Stimulated activated CD8-positive, alpha-beta memory T cell treated with anti-CD3 and anti-CD28 coated beads, Interleukin-7, amount 100 ng/mL, for 24 hours (primary cell): ENCODE results near the gene PARN.
A peak's percentile ranks its signal among the peaks of the same experiment; 100 is the strongest.
"Not testable (repeated sequence)": the region's sequence is repeated elsewhere in the genome, so short reads cannot be mapped to it uniquely, and the experiment has no call there.

ENCODE experiments used
- DNase-seq: peaks from one replicate; pipeline ENCODE4 v3.0.0-alpha.2; 2020; ENCODE audit warnings: low read depth

The PARN gene, protein sequence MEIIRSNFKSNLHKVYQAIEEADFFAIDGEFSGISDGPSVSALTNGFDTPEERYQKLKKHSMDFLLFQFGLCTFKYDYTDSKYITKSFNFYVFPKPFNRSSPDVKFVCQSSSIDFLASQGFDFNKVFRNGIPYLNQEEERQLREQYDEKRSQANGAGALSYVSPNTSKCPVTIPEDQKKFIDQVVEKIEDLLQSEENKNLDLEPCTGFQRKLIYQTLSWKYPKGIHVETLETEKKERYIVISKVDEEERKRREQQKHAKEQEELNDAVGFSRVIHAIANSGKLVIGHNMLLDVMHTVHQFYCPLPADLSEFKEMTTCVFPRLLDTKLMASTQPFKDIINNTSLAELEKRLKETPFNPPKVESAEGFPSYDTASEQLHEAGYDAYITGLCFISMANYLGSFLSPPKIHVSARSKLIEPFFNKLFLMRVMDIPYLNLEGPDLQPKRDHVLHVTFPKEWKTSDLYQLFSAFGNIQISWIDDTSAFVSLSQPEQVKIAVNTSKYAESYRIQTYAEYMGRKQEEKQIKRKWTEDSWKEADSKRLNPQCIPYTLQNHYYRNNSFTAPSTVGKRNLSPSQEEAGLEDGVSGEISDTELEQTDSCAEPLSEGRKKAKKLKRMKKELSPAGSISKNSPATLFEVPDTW

DNA sequence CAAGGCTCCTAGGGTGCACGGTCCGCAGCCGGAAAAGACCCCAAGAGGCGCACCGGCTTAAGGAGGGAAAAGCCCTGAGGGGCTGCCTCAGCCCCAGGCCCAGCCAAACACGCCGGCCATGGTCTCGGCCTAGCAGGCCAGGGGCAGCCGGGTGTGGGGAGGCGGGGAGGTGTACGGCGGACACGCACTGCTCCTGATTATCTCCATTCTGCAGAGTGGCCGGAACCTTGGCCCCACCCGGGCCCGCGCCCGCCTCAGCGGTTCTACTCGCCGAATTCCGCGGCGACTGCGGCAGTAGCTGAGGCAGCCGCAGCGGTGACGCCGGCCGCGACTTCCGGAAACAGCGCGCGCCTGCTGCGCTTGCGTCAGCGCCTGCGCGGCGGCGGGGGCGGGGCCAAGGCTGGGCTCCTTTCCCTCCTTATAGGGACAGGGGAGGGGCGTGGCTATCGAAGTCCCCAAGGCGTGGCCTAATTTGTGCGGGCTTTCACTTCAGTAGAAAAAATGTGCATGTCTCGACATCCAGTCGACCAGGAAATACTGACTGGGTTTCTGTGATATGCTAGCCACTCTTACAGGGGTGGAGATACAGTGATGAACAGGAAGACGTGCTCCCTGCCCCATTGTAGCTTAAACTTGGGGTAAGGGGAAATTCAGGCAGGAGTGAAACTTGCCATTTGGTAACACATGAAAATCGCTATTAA is at the start of gene PARN:
PARN (minus strand) TSS at position 342 of the 701 bp plus-strand sequence; CDS start at position 207, 135 bp downstream.
- peak; percentile 94 for DNase-seq

DNA sequence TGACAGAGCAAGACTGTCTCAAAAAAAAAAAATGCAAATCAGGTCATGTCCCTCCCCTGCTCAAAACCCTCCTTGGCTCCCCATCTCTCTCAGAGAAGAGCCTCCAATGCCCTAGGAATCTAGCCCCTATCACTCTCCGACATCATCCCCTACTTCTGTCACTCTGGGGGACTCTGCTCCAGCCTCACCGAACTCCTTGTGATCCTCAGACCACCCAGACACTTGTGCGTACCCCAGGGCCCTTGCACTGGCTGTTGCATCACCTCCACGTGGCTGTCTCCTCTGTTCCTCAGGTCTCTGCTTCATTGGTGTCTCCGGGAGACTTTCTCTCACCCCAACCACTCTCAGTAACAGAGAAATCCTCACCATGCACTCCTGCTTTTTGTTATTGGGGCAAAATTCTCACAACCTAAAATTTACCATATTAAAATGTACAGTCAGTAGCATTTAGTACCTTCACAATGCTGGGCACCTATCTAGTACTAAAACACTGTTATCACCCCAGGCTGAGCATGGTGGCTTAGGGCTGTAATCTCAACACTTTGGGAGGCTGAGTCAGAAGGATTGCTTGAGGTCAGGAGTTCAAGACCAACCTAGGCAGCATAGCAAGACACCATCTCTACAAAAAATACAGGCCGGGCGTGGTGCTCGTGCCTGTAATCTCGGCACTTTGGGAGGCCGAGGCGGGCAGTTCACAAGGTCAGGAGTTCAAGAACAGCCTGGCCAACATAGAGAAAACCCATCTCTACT is 48.9 kb upstream of the PARN start:
- DNase-seq: no peak

DNA sequence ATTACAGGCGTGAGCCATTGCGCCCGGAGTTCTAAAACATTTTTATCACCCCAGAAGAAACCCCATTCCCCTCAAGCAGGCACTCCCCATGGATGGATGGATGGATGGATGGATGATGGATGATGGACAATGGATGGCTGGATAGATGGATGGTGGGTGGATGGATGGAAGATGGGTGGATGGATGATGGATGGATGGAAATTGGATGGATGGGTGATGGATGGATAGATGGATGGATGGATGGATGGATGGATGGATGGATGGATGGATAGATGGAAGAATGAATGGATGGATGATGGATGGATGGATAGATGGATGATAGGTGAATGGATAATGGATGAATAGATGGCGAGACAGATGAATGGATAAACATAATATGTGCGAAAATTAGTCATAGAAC is 47.6 kb upstream of the PARN start:
- no peak for DNase-seq

DNA sequence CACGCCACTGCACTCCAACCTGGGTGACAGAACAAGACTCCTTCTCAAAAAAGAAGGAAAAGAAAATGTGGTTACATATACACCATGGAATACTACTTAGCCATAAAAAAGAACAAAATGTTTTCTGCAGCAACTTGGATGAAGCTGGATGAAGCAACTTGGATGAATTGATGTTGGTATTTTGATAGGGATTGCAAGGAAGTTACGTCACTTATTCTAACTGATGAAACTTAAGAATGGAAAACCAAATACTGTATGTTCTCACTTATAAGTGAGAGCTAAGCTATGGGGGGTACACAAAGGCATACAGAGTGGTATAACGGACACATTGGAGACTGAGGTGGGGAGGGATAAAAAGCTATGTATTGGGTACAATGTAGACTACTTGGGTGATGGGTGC is 46.6 kb upstream of the PARN start:
- DNase-seq: no peak

DNA sequence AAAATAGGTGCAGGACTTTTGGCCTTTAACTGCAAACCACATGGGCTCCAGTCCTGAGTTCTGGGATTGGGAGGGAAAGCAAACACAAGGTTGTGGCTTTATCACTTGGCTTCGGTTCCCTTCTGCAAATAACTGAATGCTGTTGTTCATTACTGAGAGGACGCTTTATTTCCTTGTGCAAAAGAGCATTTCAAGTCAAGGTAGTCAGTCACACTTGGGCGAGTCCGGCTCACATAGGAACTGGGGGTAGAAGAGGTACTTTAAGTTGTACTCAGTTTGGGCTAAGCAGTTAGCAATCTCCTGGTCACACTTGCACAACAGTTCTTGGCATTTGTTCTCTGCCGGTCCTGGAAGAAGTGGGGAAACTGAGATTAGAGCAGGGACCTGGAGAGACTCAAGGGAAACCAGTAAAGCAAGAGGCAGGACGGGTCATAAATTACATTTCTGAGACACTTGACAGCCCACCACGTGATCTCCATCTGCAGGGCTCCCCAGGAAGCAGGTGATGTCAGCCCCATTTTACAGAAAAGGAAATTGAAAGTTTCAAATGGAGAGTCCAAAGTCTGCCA is 42.4 kb upstream of the PARN start:
- no peak for DNase-seq

DNA sequence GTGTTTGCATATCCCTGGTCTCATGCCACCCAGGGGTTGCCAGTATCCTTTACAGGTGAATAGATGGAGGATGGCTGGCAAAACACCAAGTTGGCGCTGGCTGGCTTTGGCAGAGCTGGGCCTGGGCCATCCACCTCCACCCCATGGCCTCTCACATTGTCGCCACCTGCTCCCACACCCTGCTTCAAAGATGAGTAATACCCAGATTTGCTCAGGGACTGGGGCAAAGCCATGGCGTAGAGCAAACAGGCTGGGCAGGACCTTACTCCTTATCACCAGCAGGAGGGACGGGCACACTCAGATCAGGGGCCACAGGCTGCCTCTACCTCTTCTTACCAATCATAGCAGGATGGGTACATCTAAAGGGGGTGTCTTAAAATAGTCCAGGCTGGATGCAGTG is 39.7 kb upstream of the PARN start:
- DNase-seq: no peak

DNA sequence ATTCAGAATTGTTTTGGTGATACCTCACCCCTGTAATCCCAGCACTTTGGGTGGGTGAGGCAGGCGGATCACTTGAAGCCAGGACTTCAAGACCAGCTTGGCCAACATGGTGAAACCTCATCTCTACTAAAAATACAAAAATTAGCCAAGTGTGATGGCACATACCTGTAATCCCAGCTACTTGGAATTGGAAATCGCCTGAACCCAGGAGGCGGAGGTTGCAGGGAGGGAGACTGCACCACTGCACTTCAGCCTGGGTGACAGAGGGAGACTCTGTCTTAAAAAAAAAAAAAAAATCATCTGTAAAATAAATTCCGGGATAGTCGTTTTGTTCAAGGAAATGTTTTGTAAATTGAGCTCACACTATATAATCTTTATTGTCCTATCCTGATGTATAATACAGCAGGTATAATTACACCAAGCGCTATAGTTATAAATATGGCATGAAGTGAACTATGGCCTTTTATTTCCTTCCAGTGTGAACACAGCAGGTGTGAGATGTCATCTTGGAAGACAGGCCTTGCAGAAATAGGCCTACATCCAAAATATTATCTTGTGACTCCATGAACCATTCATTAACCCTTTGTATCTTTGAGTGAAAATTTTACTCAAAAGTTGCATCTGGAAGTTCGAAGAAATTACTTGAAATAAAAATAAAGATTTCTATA is 38.6 kb upstream of the PARN start:
- no peak for DNase-seq

DNA sequence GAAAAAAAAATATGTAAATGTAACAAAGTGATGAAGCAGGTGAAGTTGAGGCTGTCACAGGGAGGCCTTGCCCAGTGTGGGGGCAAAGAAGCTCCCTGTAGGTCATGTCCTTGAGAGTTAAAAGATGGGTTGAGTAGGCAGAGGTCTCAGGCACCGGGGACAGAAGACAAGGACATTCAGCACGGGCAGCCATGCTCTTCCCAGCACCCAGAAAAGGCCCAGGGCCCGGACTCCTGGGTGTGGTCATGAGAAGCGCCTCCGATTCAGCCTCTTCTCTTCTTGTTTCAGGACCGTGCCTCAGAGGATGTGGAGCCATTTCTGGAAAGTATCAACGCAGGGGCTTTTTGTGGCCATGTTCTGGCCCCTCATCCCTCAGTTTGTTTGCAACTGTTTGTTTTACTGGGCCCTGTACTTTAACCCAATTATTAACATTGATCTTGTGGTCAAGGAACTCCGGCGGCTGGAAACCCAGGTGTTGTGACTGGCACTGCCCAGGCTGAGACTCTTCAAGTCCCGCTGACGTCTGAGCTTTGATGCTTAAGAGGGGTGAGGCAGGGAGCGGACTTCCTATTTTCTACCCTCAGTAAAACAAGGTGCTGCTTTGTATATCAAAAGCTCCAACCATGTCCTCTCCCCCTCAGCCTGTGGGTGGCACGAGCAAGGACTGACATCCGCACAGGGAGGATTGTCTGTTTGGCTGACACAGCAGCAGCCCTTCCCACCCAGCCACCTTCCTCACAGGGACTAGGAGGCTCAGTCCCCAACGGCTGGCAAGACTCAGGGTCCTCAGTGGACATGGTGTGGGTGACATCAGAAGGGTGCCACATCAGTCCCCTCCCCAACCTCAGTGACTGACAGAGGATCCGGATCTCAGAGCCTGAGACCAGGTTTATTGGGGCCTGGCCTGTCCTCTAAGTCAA is 37.5 kb upstream of the PARN start:
- no peak for DNase-seq

DNA sequence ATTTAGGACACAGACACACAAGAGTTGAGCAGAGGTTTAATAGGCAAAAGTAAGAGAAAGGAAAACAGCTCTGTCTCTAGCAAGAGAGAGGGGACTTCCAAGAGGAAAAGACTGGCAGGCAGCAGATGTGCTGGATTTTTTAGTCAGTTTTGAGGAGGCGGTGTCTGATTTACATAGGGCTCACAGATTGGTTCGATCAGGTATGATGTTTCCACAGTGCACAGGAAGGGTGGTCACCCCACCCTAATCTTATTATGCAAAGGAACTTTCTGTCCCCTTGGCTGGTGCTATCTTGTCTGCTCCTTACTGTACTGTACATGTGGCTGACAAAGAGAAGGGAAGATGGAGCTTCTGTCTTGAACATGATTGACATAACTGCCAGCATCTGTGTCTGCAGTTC is 28.0 kb upstream of the PARN start:
- no peak for DNase-seq

DNA sequence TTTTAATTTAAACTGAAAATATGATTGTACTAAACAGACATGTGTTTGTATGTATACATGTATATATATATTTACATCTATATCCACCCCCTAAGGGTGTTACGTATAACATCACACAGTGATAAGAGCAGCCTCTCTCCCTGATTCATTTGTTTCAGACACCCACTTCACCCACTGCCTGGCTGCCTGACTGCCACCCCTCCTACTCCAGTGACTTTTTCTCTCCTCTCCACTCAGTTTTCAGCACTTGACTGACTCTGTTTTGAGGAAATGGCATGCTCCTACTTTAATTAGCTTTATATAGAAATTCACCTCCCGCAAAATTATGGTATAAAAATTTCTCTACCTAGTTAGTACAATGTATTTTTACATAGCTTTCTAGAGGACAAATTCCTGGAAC is 22.7 kb upstream of the PARN start:
- DNase-seq: no peak

DNA sequence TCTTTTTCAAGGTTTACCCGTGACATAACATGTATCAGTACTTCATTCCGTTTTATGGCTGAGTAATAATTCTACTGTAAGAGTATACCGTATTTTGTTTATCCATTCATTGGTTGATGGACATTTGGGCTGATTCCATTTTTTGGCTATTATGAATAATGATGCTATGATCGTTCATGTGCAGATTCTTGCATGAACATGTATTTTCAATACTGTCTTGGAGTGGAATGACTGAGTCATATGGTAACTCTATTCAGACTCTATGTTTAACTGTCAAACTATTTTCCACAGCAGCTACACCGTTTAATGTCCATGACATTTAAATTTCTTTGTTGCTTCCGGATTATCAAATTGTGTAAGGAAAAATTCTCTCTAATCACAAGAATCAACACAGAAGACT is 20.6 kb upstream of the PARN start:
- DNase-seq: no peak

DNA sequence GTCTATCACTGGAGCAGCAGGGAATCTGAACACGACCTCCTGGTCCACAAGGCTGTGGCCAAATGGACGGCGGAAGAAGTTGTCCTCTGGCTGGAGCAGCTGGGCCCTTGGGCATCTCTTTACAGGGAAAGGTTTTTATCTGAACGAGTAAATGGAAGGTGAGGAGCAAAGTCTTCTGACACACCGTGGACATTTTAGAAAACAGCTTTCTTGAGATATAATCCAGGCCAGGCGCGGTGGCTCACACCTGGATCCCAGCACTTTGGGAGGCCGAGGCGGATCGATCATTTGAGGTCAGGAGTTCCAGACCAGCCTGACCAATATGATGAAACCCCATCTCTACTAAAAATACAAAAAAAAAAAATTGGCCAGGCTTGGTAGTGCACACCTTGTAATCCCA is 19.8 kb upstream of the PARN start:
- no peak for DNase-seq

DNA sequence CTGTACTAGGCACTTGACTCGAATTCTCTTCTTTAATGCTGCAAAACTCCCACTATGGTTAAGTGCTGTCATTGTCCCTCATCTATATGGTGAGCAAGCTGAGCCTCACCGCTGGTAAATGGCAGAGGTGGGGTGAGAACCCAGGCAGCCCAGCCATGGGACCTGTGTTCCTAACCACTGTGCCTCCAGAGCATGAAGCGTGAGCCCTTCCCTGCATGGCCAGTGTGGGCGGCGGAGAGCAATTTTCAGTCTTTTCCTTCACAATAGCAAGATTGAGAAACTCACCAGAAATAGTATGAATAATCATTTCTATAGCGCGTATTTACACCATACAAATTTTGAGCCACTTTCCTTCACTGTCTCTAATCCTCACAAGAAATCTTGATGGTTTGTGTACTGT is 11.9 kb upstream of the PARN start:
- DNase-seq: no peak

DNA sequence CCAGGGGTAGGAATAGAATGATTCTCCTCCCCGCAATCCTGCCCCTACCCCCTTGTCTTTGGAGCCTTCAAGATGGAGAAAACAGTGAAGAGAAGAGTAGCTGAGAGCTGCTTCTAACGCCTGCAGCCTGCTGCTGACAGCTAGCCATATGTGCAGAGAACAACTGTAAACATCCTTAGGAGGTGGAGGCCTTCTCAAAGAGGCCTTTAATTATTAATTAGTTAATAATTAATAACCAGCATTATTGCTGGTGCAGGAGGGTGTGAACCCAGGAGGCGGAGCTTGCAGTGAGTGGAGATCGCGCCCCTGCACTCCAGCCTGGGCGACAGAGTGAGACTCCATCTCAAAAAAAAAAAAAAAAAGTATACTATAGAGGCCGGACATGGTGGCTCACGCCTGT is 11.1 kb upstream of the PARN start:
- no peak for DNase-seq

DNA sequence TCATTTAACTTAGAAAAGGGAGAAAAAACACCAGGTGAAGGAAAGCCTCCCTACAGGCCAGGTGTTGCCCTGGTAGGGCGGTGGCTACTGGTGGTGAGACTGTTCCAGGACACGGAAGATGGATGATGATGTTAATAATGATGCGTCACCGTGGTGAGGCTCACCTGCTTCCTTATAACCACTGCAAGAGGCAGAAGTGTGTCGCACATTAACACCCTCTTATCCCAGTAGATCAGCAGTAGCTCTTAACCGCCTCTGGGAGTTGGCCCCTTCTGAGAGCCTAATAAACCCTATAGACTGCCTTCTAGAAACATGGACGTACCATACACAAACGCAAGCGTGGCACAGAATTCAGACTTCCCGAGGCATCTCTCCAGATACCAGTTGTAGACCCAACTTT is 10.5 kb upstream of the PARN start:
- DNase-seq: no peak

DNA sequence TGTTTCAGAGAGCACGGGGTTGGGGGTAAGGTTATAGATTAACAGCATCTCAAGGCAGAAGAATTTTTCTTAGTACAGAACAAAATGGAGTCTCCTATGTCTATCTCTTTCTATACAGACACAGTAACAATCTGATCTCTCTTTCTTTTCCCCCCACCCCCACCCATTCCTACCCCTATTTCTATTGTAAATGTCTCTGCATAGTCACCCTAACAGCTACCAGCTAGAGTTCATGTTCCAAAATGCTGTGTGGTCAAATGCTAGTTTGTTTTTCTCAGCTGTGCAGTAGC is 6.8 kb upstream of the PARN start:
- DNase-seq: not testable (repeated sequence)

DNA sequence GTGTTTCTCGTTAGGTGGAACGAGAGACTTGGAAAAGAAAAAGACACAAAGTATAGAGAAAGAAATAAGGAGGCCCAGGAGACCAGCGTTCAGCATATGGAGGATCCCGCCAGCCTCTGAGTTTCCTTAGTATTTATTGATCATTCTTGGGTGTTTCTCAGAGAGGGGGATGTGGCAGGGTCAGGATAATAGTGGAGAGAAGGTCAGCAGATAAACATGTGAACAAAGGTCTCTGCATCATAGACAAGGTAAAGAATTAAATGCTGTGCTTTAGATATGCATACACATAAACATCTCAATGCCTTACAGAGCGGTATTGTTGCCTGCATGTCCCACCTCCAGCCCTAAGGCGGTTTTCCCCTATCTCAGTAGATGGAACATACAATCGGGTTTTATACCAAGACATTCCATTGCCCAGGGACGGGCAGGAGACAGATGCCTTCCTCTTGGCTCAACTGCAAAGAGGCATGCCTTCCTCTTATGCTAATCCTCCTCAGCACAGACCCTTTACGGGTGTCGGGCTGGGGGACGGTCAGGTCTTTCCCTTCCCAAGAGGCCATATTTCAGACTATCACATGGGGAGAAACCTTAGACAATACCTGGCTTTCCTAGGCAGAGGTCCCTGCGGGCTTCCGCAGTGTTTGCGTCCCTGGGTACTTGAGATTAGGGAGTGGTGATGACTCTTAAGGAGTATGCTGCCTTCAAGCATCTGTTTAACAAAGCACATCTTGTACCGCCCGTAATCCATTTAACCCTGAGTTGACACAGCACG is 6.3 kb upstream of the PARN start:
- DNase-seq: not testable (repeated sequence)

DNA sequence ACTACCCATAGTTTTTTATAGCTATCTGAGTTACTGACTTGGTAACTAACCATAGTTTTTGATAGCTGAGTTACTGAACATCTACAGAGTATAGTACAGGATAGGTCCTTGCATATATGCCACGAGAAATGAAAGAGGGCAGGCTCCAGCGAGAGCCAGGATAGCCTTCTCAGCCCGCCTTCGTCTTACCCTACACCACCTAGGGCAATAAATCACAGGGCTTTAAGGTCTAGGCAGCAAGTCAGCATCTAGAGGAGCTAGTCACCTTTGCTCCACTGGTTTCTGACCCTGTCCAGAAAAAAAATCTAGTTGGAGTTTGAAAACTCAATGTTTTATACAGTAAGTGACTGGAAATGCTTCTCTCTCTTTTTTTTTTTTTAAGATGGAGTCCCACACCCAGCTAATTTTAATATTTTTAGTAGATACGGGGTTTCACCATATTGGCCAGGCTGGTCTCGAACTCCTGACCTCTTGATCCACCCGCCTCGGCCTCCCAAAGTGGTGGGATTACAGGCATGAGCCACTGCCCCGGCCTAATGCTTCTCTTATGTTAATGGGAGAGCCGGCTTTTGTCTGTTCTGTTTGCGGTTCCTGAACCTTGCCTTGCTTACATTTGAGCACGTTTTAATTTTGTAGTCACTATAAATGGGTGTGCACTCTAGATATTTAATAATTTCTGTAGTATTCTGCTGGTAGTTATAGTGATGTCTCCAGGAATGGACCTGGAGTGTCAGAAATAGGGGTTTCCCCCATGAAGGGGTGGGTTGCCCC is 5.5 kb upstream of the PARN start:
- DNase-seq: no peak

DNA sequence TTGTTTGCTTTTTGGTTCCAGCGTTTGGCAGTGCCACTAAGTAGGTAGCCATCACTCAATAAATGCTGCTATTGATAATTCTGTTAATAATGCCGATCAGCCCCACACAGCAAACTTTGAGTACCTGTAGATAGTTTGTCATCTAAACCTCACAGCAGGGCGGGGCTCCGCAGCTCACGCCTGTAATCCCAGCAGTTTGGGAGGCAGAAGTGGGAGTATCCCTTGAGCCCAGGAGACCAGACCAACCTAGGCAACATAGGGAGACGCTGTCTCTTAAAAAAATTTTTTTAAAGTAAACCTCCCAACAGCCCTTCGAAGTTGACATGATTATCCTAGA is 4.3 kb upstream of the PARN start:
- DNase-seq: no peak
